Breast epithelium (tissue), 4 donors: Measurements from ENCODE around the gene ZSWIM6. TPM values are rescaled to one million over a fixed set of nuclear protein-coding genes. Genes with fewer than 3 reads are reported as not detected.

Source experiments
- DNase-seq, 2 donors: peaks; one replicate each; pipeline ENCODE4 v3.0.0-alpha.2; 2019; ENCODE audit warnings: low spot score in 2 of 2
- H3K27ac ChIP-seq, 2 donors: fragments of 200-600 bp; sonication (generic) in 1 of 2; one replicate each; pipeline ENCODE4 v1.5.1; 2016 to 2019; ENCODE audit warnings: mild to moderate bottlenecking in 1 of 2
- H3K27me3 ChIP-seq, 2 donors: fragments of 200-600 bp; sonication (generic) in 1 of 2; one replicate each; pipeline versions ENCODE4 v1.5.1 to v1.6.0; 2017 to 2019; ENCODE audit warnings: control low read depth in 1 of 2, mild to moderate bottlenecking in 1 of 2
- H3K36me3 ChIP-seq: fragments of 200-600 bp; one replicate; pipeline ENCODE4 v1.5.1; 2019
- H3K4me1 ChIP-seq, 2 donors: fragments of 200-600 bp; sonication (generic); one replicate each; pipeline ENCODE4 v1.5.1; 2016 to 2019; ENCODE audit warnings: control low read depth in 1 of 2
- H3K4me3 ChIP-seq, 3 donors: fragments of 200-600 bp; sonication (generic); 1 replicate in 2 of 3; 2 replicates in 1 of 3; pipeline ENCODE4 v1.5.1; 2016 to 2019; ENCODE audit warnings: mild to moderate bottlenecking in 3 of 3, moderate library complexity in 2 of 3
- H3K9me3 ChIP-seq, 2 donors: fragments of 200-600 bp; sonication (generic) in 1 of 2; one replicate each; pipeline ENCODE4 v1.5.1; 2016 to 2019; ENCODE audit warnings: control low read depth in 1 of 2
- CTCF ChIP-seq, 3 donors: fragments of 450-650 bp; IDR thresholded peaks; one replicate each; pipeline ENCODE4 v1.5.1; 2016 to 2017; ENCODE audit warnings: antibody characterized with exemption in 3 of 3, mild to moderate bottlenecking in 3 of 3, moderate library complexity in 3 of 3
- POLR2A ChIP-seq: fragments of 450-650 bp; IDR thresholded peaks from one replicate; pipeline ENCODE4 v1.6.1; 2016; ENCODE audit warnings: antibody characterized with exemption, mild to moderate bottlenecking, moderate library complexity
- POLR2AphosphoS5 ChIP-seq, 3 donors: sonication (generic); formaldehyde crosslinking; IDR thresholded peaks; one replicate each; pipeline ENCODE4 v1.6.1; 2017; ENCODE audit warnings: antibody characterized with exemption in 3 of 3
- intact Hi-C: fragments of 100-400 bp; cut with DNase I; formaldehyde crosslinking; loops from one replicate; pipeline ENCODE4 v1.15.1; 2023; ENCODE audit warnings: low total_unique reads
- total RNA-seq, 3 donors: library from RNA; depleted of rRNA; stranded (reverse); fragments of >200 nt; gene quantifications; one replicate each; pipeline ENCODE4 v1.1.0, GENCODE V29; 2016

ZSWIM6 gene
- total RNA-seq, 3 donors from 2014 or later: 10.2 to 16.8 (median 11.2) TPM

- Histone ChIP-seq H3K9me3 (no peaks in the 10 kb centered on the region), H3K4me3 (no peak overlapping the region), H3K36me3 (no peaks in the 10 kb centered on the region), H3K27me3 (no peaks in the 10 kb centered on the region), H3K4me1 (no peaks in the 10 kb centered on the region), H3K27ac (no peak overlapping the region)
- TF ChIP-seq POLR2AphosphoS5 (IDR thresholded peaks at IDR 0.05): no peak
- no peak for DNase-seq
- intact Hi-C loops: no loop called here
These were observed 13.7 kb upstream of the ZSWIM6 start for GRCh38 chr5:61318376-61318775.

- Histone ChIP-seq H3K36me3 (no peaks in the 10 kb centered on the region), H3K9me3 (no peaks in the 10 kb centered on the region), H3K4me1 (no peaks in the 10 kb centered on the region), H3K27me3 (no peaks in the 10 kb centered on the region), H3K4me3 (no peak overlapping the region), H3K27ac (no peak overlapping the region)
- intact Hi-C loops: no loop called here
- TF ChIP-seq CTCF (IDR thresholded peaks at IDR 0.05) (no peak), POLR2A (no peak), POLR2AphosphoS5 (IDR thresholded peaks at IDR 0.05) (no peak)
- DNase-seq: no peak
These were observed 12.5 kb upstream of the ZSWIM6 start for GRCh38 chr5:61319388-61320146.

GRCh38 chr5:61320860-61321259 lies 11.2 kb upstream of the ZSWIM6 start:
- intact Hi-C loops: no loop called here
- Histone ChIP-seq H3K4me3 (no peak overlapping the region), H3K27me3 (no peaks in the 10 kb centered on the region), H3K4me1 (no peaks in the 10 kb centered on the region), H3K27ac (no peak overlapping the region), H3K9me3 (no peaks in the 10 kb centered on the region), H3K36me3 (no peaks in the 10 kb centered on the region)
- TF ChIP-seq CTCF (IDR thresholded peaks at IDR 0.05): no peak
- no peak for TF ChIP-seq POLR2AphosphoS5 (IDR thresholded peaks at IDR 0.05)
- TF ChIP-seq POLR2A: no peak
- DNase-seq: no peak

- no peaks in the 10 kb centered on the region for H3K27me3 ChIP-seq
- intact Hi-C loops: no loop called here
- H3K9me3 ChIP-seq: no peaks in the 10 kb centered on the region
- H3K27ac ChIP-seq: no peak overlapping the region
- DNase-seq: no peak
- no peaks in the 10 kb centered on the region for H3K4me1 ChIP-seq
- no peak overlapping the region for H3K4me3 ChIP-seq
- TF ChIP-seq POLR2A (no peak), CTCF (IDR thresholded peaks at IDR 0.05) (no peak), POLR2AphosphoS5 (IDR thresholded peaks at IDR 0.05) (no peak)
- no peaks in the 10 kb centered on the region for H3K36me3 ChIP-seq
These were observed 10.4 kb upstream of the ZSWIM6 start for GRCh38 chr5:61321669-61322068.

- H3K4me1 ChIP-seq: no peaks in the 10 kb centered on the region
- H3K27me3 ChIP-seq: no peaks in the 10 kb centered on the region
- no peak overlapping the region for H3K27ac ChIP-seq
- no peak for DNase-seq
- H3K4me3 ChIP-seq: no peak overlapping the region
- no peaks in the 10 kb centered on the region for H3K9me3 ChIP-seq
- no peak for TF ChIP-seq POLR2AphosphoS5 (IDR thresholded peaks at IDR 0.05)
- no peak for TF ChIP-seq CTCF (IDR thresholded peaks at IDR 0.05)
- TF ChIP-seq POLR2A: no peak
- H3K36me3 ChIP-seq: no peaks in the 10 kb centered on the region
- intact Hi-C loops: no loop called here
These were observed 9.0 kb upstream of the ZSWIM6 start for GRCh38 chr5:61322738-61323725.
